ENCODE measurements around the gene NELL2. TPM values are rescaled to one million over a fixed set of nuclear protein-coding genes. Genes with fewer than 3 reads are reported as not detected.
"Not testable (repeated sequence)": the region's sequence is repeated elsewhere in the genome, so short reads cannot be mapped to it uniquely, and the experiment has no call there.

NELL2 gene
- total and polyA plus RNA-seq, 10 of the 15 experiments (the other 5 are each of a cell fraction or from before 2014, with no cell fraction given): 0.27 to 2.3 (median 0.76) TPM

GRCh38 chr12:44689587-44689986 is 186.5 kb downstream of the NELL2 start:
- WGBS (ENCODE audit: insufficient coverage, insufficient replicate concordance, low lambda C conversion rate, missing lambda C conversion rate): 40% methylated on average over 3 of the region's 3 CpGs
- no peak overlapping the region for H3K4me3 ChIP-seq
- ChIA-PET CTCF (no interaction called here), POLR2A (no interaction called here), RAD21 (ENCODE audit: unreplicated experiment) (no interaction called here), SMC1A (ENCODE audit: uncharacterized antibody, unreplicated experiment) (interaction anchor here (0.7 kb wide), 1 partner anchor 14 kb away, joined by 3 read pairs; no protein-coding TSS in a partner anchor)
- FAIRE-seq: no peak
- H2AFZ ChIP-seq (ENCODE audit: control insufficient read depth, low read depth, low read length): no peak overlapping the region
- no peaks in the 10 kb centered on the region for H4K20me1 ChIP-seq (ENCODE audit: control insufficient read depth, insufficient read depth)
- no peak overlapping the region for H3K4me2 ChIP-seq (ENCODE audit: control insufficient read depth, insufficient read depth)
- intact Hi-C loops (cut with micrococcal nuclease; ENCODE audit: unreplicated experiment) (no loop called here), in situ Hi-C loops (cut with MboI) (no loop called here)
- no TSS peak for BruUV-seq (replicated peaks)
- H3K4me1 ChIP-seq (ENCODE audit: control insufficient read depth, insufficient read depth, low read length): no peaks in the 10 kb centered on the region
- H3K79me2 ChIP-seq (ENCODE audit: control insufficient read depth, insufficient read depth, low read length): no peaks in the 10 kb centered on the region
- no peaks in the 10 kb centered on the region for H3K27me3 ChIP-seq (replicated peaks in 1 of 2; ENCODE audit: control insufficient read depth in 2 of 2, insufficient read depth in 2 of 2, low read length in 1 of 2)
- TF ChIP-seq TARDBP (IDR thresholded peaks at IDR 0.05; ENCODE audit: borderline replicate concordance) (no peak), RAD21 (IDR thresholded peaks at IDR 0.05; ENCODE audit: insufficient read depth, low read depth, low read length) (0 out of 2 replicates have a peak, but pooled peaks have one; percentile 14), MYB (IDR thresholded peaks at IDR 0.05; ENCODE audit: borderline replicate concordance, low read depth, low read length) (no peak), ZBTB11 (CRISPR knock-in tag; IDR thresholded peaks at IDR 0.05) (no peak), IKZF2 (IDR thresholded peaks at IDR 0.05) (no peak)
- no peaks in the 10 kb centered on the region for H3K36me3 ChIP-seq (ENCODE audit: control insufficient read depth in 2 of 2, insufficient read depth in 2 of 2, low read length in 1 of 2)
- no peak for DNase-seq (ENCODE audit: low read depth, low spot score)
- ATAC-seq: no peak
- H3K9ac ChIP-seq (ENCODE audit: control insufficient read depth, insufficient read depth, low read length): no peak overlapping the region
- no peak overlapping the region for H3K27ac ChIP-seq (ENCODE audit: control insufficient read depth, insufficient read depth)
- H3K9me3 ChIP-seq (replicated peaks; ENCODE audit: control insufficient read depth, insufficient read depth, low read length): no peaks in the 10 kb centered on the region

GRCh38 chr12:44686821-44687432 is 189.2 kb downstream of the NELL2 start:
- H3K27me3 ChIP-seq (replicated peaks in 1 of 2; ENCODE audit: control insufficient read depth in 2 of 2, insufficient read depth in 2 of 2, low read length in 1 of 2); BruUV-seq (replicated peaks); ATAC-seq; POLR2A ChIA-PET; intact Hi-C loops (cut with micrococcal nuclease; ENCODE audit: unreplicated experiment); H3K4me1 ChIP-seq (ENCODE audit: control insufficient read depth, insufficient read depth, low read length); CTCF ChIA-PET; H3K27ac ChIP-seq (ENCODE audit: control insufficient read depth, insufficient read depth); H4K20me1 ChIP-seq (ENCODE audit: control insufficient read depth, insufficient read depth); H3K9me3 ChIP-seq (replicated peaks; ENCODE audit: control insufficient read depth, insufficient read depth, low read length); H3K4me2 ChIP-seq (ENCODE audit: control insufficient read depth, insufficient read depth); H3K9ac ChIP-seq (ENCODE audit: control insufficient read depth, insufficient read depth, low read length); H2AFZ ChIP-seq (ENCODE audit: control insufficient read depth, low read depth, low read length); FAIRE-seq; H3K36me3 ChIP-seq (ENCODE audit: control insufficient read depth in 2 of 2, insufficient read depth in 2 of 2, low read length in 1 of 2); H3K79me2 ChIP-seq (ENCODE audit: control insufficient read depth, insufficient read depth, low read length); RAD21 ChIA-PET (ENCODE audit: unreplicated experiment); in situ Hi-C loops (cut with MboI); SMC1A ChIA-PET (ENCODE audit: uncharacterized antibody, unreplicated experiment); H3K4me3 ChIP-seq; DNase-seq (ENCODE audit: low read depth, low spot score): not testable (repeated sequence)
- WGBS (ENCODE audit: insufficient coverage, insufficient replicate concordance, low lambda C conversion rate, missing lambda C conversion rate): 68% methylated on average over 22 of the region's 22 CpGs
